Measurements from ENCODE around the gene FGF2. TPM values are rescaled to one million over a fixed set of nuclear protein-coding genes. Genes with fewer than 3 reads are reported as not detected.
"Not testable (repeated sequence)": the region's sequence is repeated elsewhere in the genome, so short reads cannot be mapped to it uniquely, and the experiment has no call there.

The FGF2 gene
- total RNA-seq, 1 donor from 2014 or later: 2.7 TPM

- H3K4me3 Mint-ChIP-seq (ENCODE audit: low read depth): no peak overlapping the region
- H3K27ac Mint-ChIP-seq: no peak overlapping the region
- no peaks in the 10 kb centered on the region for H3K36me3 Mint-ChIP-seq (ENCODE audit: insufficient read depth)
- no peaks in the 10 kb centered on the region for H3K27me3 Mint-ChIP-seq
- DNase-seq (ENCODE audit: low spot score, unreplicated experiment): no peak
- H3K9me3 Mint-ChIP-seq (ENCODE audit: low read depth): no peaks in the 10 kb centered on the region
- H3K4me1 Mint-ChIP-seq (ENCODE audit: low read depth): no peaks in the 10 kb centered on the region
- no peak for TF ChIP-seq CTCF (IDR thresholded peaks at IDR 0.05; ENCODE audit: unreplicated experiment)
These were observed 19.1 kb downstream of the FGF2 start for GRCh38 chr4:122845760-122846159.

- Mint-ChIP-seq H3K27me3 (no peaks in the 10 kb centered on the region), H3K9me3 (ENCODE audit: low read depth) (no peaks in the 10 kb centered on the region), H3K4me3 (ENCODE audit: low read depth) (no peak overlapping the region), H3K4me1 (ENCODE audit: low read depth) (no peaks in the 10 kb centered on the region), H3K36me3 (ENCODE audit: insufficient read depth) (no peaks in the 10 kb centered on the region), H3K27ac (no peak overlapping the region)
- no peak for DNase-seq (ENCODE audit: low spot score, unreplicated experiment)
- no peak for TF ChIP-seq CTCF (IDR thresholded peaks at IDR 0.05; ENCODE audit: unreplicated experiment)
These were observed 21.3 kb downstream of the FGF2 start for GRCh38 chr4:122847931-122848330.

GRCh38 chr4:122849789-122850188 lies 23.2 kb downstream of the FGF2 start:
- not testable (repeated sequence) for H3K27ac Mint-ChIP-seq; H3K4me3 Mint-ChIP-seq (ENCODE audit: low read depth); DNase-seq (ENCODE audit: low spot score, unreplicated experiment); H3K27me3 Mint-ChIP-seq; H3K9me3 Mint-ChIP-seq (ENCODE audit: low read depth); H3K4me1 Mint-ChIP-seq (ENCODE audit: low read depth); H3K36me3 Mint-ChIP-seq (ENCODE audit: insufficient read depth)

- no peaks in the 10 kb centered on the region for H3K36me3 Mint-ChIP-seq (ENCODE audit: insufficient read depth)
- peaks cover 11% of the 10 kb centered on the region for H3K4me1 Mint-ChIP-seq (ENCODE audit: low read depth)
- no peak for DNase-seq (ENCODE audit: low spot score, unreplicated experiment)
- H3K9me3 Mint-ChIP-seq (ENCODE audit: low read depth): no peaks in the 10 kb centered on the region
- TF ChIP-seq CTCF (IDR thresholded peaks at IDR 0.05; ENCODE audit: unreplicated experiment): no peak
- no peak overlapping the region for H3K4me3 Mint-ChIP-seq (ENCODE audit: low read depth)
- H3K27ac Mint-ChIP-seq: no peak overlapping the region
- H3K27me3 Mint-ChIP-seq: no peaks in the 10 kb centered on the region
These were observed 24.9 kb downstream of the FGF2 start for GRCh38 chr4:122851568-122851967.

- Mint-ChIP-seq H3K36me3 (ENCODE audit: insufficient read depth) (no peaks in the 10 kb centered on the region), H3K27ac (peak overlapping the region; percentile 53), H3K27me3 (no peaks in the 10 kb centered on the region), H3K4me3 (ENCODE audit: low read depth) (no peak overlapping the region), H3K4me1 (ENCODE audit: low read depth) (peaks cover 11% of the 10 kb centered on the region), H3K9me3 (ENCODE audit: low read depth) (no peaks in the 10 kb centered on the region)
- no peak for DNase-seq (ENCODE audit: low spot score, unreplicated experiment)
- TF ChIP-seq CTCF (IDR thresholded peaks at IDR 0.05; ENCODE audit: unreplicated experiment): no peak
These were observed 28.1 kb downstream of the FGF2 start for GRCh38 chr4:122854447-122855352.
